Mammary epithelial cell (primary cell): Measurements from ENCODE around the gene ZNF468.

Experiments
- CTCF ChIP-seq, 2 donors: IDR thresholded peaks in 1 of 2; conservative IDR thresholded peaks in 1 of 2; 2 replicates each; pipeline ENCODE4 v1.5.1; 2011 to 2012; ENCODE audit warnings: inconsistent platforms in 2 of 2, low read length in 2 of 2, mild to moderate bottlenecking in 2 of 2, control low read depth in 1 of 2, low read depth in 1 of 2; ENCODE audit not compliant: insufficient read depth in 1 of 2; ENCODE audit errors: extremely low read depth in 1 of 2
- EZH2 ChIP-seq: IDR thresholded peaks from 2 replicates; pipeline ENCODE4 v1.6.1; 2012; ENCODE audit warnings: low read length, inconsistent platforms, borderline replicate concordance

GRCh38 chr19:52825765-52826164 is 31.7 kb downstream of the ZNF468 start:
- TF ChIP-seq CTCF (conservative IDR thresholded peaks at IDR 0.05 in 1 of 2, IDR thresholded peaks at IDR 0.05 in 1 of 2; ENCODE audit: extremely low read depth in 1 of 2, insufficient read depth in 1 of 2, low read depth in 1 of 2, low read length in 2 of 2) = no peak
- no peak for TF ChIP-seq EZH2
